Measurements from ENCODE around the gene MACROH2A2. TPM values are rescaled to one million over a fixed set of nuclear protein-coding genes. Genes with fewer than 3 reads are reported as not detected.

MACROH2A2 gene
- total and polyA plus RNA-seq, 2 of the 13 experiments (the other 11 are each of a cell fraction or from before 2014, with no cell fraction given): 9.8 to 43.1 TPM

- TF ChIP-seq LCORL (IDR thresholded peaks at IDR 0.05): no peak
- TF ChIP-seq LCORL (CRISPR knock-in tag; IDR thresholded peaks at IDR 0.05): peak; percentile 85
- TF ChIP-seq ZNF850 (CRISPR knock-in tag; conservative IDR thresholded peaks at IDR 0.05): no peak
- TF ChIP-seq ZNF101 (CRISPR knock-in tag; IDR thresholded peaks at IDR 0.05; ENCODE audit: borderline replicate concordance, low read depth): no peak
- TF ChIP-seq ZNF891 (CRISPR knock-in tag; IDR thresholded peaks at IDR 0.05): peak; percentile 98; the same call in 1 of the 2 replicates
- 0 out of 2 replicates have a peak, but pooled peaks have one; percentile 41 for TF ChIP-seq ZNF350 (CRISPR knock-in tag; IDR thresholded peaks at IDR 0.05; ENCODE audit: borderline replicate concordance, low read depth)
- 0 out of 2 replicates have a peak, but pooled peaks have one; percentile 38 for TF ChIP-seq ZNF362 (CRISPR knock-in tag; IDR thresholded peaks at IDR 0.05; ENCODE audit: borderline replicate concordance)
- TF ChIP-seq ATF2 (CRISPR knock-in tag; IDR thresholded peaks at IDR 0.05): no peak
- TF ChIP-seq ZBTB39 (CRISPR knock-in tag; IDR thresholded peaks at IDR 0.05): no peak
- TF ChIP-seq RBM22 (optimal IDR thresholded peaks at IDR 0.05; ENCODE audit: low read length): peak; percentile 47
- peak; percentile 54; the same call in 1 of the 2 replicates for TF ChIP-seq ZSCAN31 (CRISPR knock-in tag; IDR thresholded peaks at IDR 0.05; ENCODE audit: low read depth)
- peak; percentile 57; the same call in 1 of the 2 replicates for TF ChIP-seq ZNF670 (CRISPR knock-in tag; IDR thresholded peaks at IDR 0.05; ENCODE audit: borderline replicate concordance)
- TF ChIP-seq HNRNPLL (IDR thresholded peaks at IDR 0.05; ENCODE audit: low read depth, low read length, poor library complexity, severe bottlenecking): no peak
- no peak for TF ChIP-seq TSC22D2 (CRISPR knock-in tag; IDR thresholded peaks at IDR 0.05; ENCODE audit: borderline replicate concordance)
- 0 out of 2 replicates have a peak, but pooled peaks have one; percentile 26 for TF ChIP-seq MXD3 (CRISPR knock-in tag; IDR thresholded peaks at IDR 0.05)
- peak; percentile 98 for TF ChIP-seq MLXIP (CRISPR knock-in tag; IDR thresholded peaks at IDR 0.05; ENCODE audit: borderline replicate concordance)
- no peak for TF ChIP-seq ETV6 (CRISPR knock-in tag; conservative IDR thresholded peaks at IDR 0.05)
- TF ChIP-seq ZNF563 (CRISPR knock-in tag; IDR thresholded peaks at IDR 0.05): no peak
- TF ChIP-seq ZNF652 (CRISPR knock-in tag; IDR thresholded peaks at IDR 0.05; ENCODE audit: borderline replicate concordance, low read depth): no peak; the same call in 1 of the 2 replicates
- TF ChIP-seq ZMYM2 (CRISPR knock-in tag; IDR thresholded peaks at IDR 0.05): peak; percentile 81
- peak; percentile 43; the same call in 1 of the 2 replicates for TF ChIP-seq TBX2 (CRISPR knock-in tag; IDR thresholded peaks at IDR 0.05; ENCODE audit: borderline replicate concordance)
- TF ChIP-seq RCOR2 (CRISPR knock-in tag; IDR thresholded peaks at IDR 0.05): no peak
These were observed 56.6 kb downstream of the MACROH2A2 start (continued) for GRCh38 chr10:70109064-70109729.
